Hepatocyte (in vitro differentiated cells): ENCODE results near the gene CBARP. TPM values are rescaled to one million over a fixed set of nuclear protein-coding genes. Genes with fewer than 3 reads are reported as not detected.

Source experiments
- DNase-seq: peaks from one replicate; pipeline ENCODE4 v3.0.0-alpha.2; 2016; ENCODE audit warnings: low spot score
- H2AFZ ChIP-seq: fragments of 200-600 bp; sonication (generic); 2 replicates; pipeline ENCODE4 v1.6.0; 2016; ENCODE audit warnings: antibody characterized with exemption, mild to moderate bottlenecking
- H3K27ac ChIP-seq: fragments of 200-600 bp; sonication (generic); 2 replicates; pipeline ENCODE4 v1.5.1; 2016; ENCODE audit warnings: mild to moderate bottlenecking
- H3K27me3 ChIP-seq: fragments of 200-600 bp; sonication (generic); 2 replicates; pipeline ENCODE4 v1.6.1; 2016
- H3K36me3 ChIP-seq: fragments of 200-600 bp; sonication (generic); replicated peaks from 2 replicates; pipeline ENCODE4 v1.5.1; 2016; ENCODE audit warnings: low read depth; ENCODE audit not compliant: insufficient read depth
- H3K4me1 ChIP-seq: fragments of 200-600 bp; sonication (generic); 2 replicates; pipeline ENCODE4 v1.5.1; 2016; ENCODE audit warnings: mild to moderate bottlenecking, moderate library complexity; ENCODE audit not compliant: insufficient read depth
- H3K4me2 ChIP-seq: fragments of 200-600 bp; sonication (generic); 2 replicates; pipeline ENCODE4 v1.6.0; 2016
- H3K4me3 ChIP-seq: fragments of 200-600 bp; sonication (generic); 2 replicates; pipeline ENCODE4 v1.5.1; 2016; ENCODE audit warnings: mild to moderate bottlenecking
- H3K79me2 ChIP-seq: fragments of 200-600 bp; sonication (generic); 2 replicates; pipeline ENCODE4 v1.6.0; 2017; ENCODE audit warnings: mild to moderate bottlenecking
- H3K9me2 ChIP-seq: fragments of 200-600 bp; sonication (generic); replicated peaks from 2 replicates; pipeline ENCODE4 v1.6.0; 2017; ENCODE audit warnings: mild to moderate bottlenecking; ENCODE audit not compliant: insufficient read depth
- H3K9me3 ChIP-seq: fragments of 200-600 bp; sonication (generic); 2 replicates; pipeline ENCODE4 v1.5.1; 2016; ENCODE audit warnings: low read depth, mild to moderate bottlenecking
- H4K20me1 ChIP-seq: fragments of 200-600 bp; sonication (generic); 2 replicates; pipeline ENCODE4 v1.6.0; 2016; ENCODE audit warnings: mild to moderate bottlenecking; ENCODE audit not compliant: insufficient read depth, poor library complexity, severe bottlenecking
- CTCF ChIP-seq: fragments of 200-600 bp; sonication (generic); IDR thresholded peaks from 2 replicates; pipeline ENCODE4 v1.5.1; 2016; ENCODE audit warnings: antibody characterized with exemption, mild to moderate bottlenecking; ENCODE audit not compliant: poor library complexity
- EZH2 ChIP-seq: fragments of 200-600 bp; sonication (generic); IDR thresholded peaks from 2 replicates; pipeline ENCODE4 v1.6.1; 2016; ENCODE audit warnings: antibody characterized with exemption, mild to moderate bottlenecking, borderline replicate concordance
- EZH2phosphoT487 ChIP-seq: fragments of 200-600 bp; sonication (generic); IDR thresholded peaks from one replicate; pipeline ENCODE4 v1.6.1; 2018; ENCODE audit warnings: antibody characterized with exemption, mild to moderate bottlenecking, low read depth, moderate library complexity; ENCODE audit not compliant: unreplicated experiment, severe bottlenecking
- WGBS: methylation state at CpG from one replicate; pipeline ENCODE4 v1.1.6; 2016; ENCODE audit warnings: low lambda C conversion rate; ENCODE audit errors: missing lambda C conversion rate; 5-methylcytosine and 5-hydroxymethylcytosine counted together
- polyA plus RNA-seq: library from polyadenylated mRNA; unstranded; fragments of >200 nt; fragmentation: Nextera tagmentation; extraction: Ambion mirVana; gene quantifications from 2 replicates; pipeline ENCODE4 v1.2.1, GENCODE V29; 2016
- total RNA-seq: library from RNA; depleted of rRNA; stranded (reverse); fragments of >200 nt; gene quantifications from 2 replicates; pipeline ENCODE4 v1.2.3, GENCODE V29; 2014

Gene CBARP
- total and polyA plus RNA-seq, 2 experiments from 2014 or later, result 4.2 to 7.1 TPM

GRCh38 chr19:1270213-1270853, 32.5 kb upstream of the CBARP start:
- Histone ChIP-seq H2AFZ (no peak overlapping the region), H3K79me2 (peaks cover 71% of the 10 kb centered on the region)

GRCh38 chr19:1269478-1270212, 31.8 kb upstream of the CBARP start:
- 3% methylated on average over 49 of the region's 64 CpGs for whole genome bisulfite sequencing
- Histone ChIP-seq H3K27ac (peak overlapping the region; percentile 93), H3K4me1 (peaks cover 60% of the 10 kb centered on the region), H3K36me3 (peaks cover 5% of the 10 kb centered on the region), H3K9me3 (no peaks in the 10 kb centered on the region), H2AFZ (no peak overlapping the region), H4K20me1 (peaks cover 46% of the 10 kb centered on the region), H3K27me3 (no peaks in the 10 kb centered on the region), H3K79me2 (peaks cover 67% of the 10 kb centered on the region), H3K9me2 (no peaks in the 10 kb centered on the region), H3K4me3 (peak overlapping the region; percentile 83), H3K4me2 (peak overlapping the region; percentile 98)
- peak; percentile 94 for DNase-seq
- peak; percentile 14 for TF ChIP-seq CTCF
- TF ChIP-seq EZH2, result no peak

More at GRCh38 chr19:1270213-1270853, 32.5 kb upstream of the CBARP start:
- H3K27ac ChIP-seq, result peak overlapping the region; percentile 93
- no peaks in the 10 kb centered on the region for H3K27me3 ChIP-seq
- TF ChIP-seq EZH2 (no peak), CTCF (no peak), EZH2phosphoT487 (no peak)
- peak overlapping the region; percentile 98 for H3K4me2 ChIP-seq
- peaks cover 50% of the 10 kb centered on the region for H4K20me1 ChIP-seq
- H3K9me2 ChIP-seq, result no peaks in the 10 kb centered on the region
- H3K4me3 ChIP-seq, result peak overlapping the region; percentile 83
- H3K9me3 ChIP-seq, result no peaks in the 10 kb centered on the region
- 62% methylated on average over 7 of the region's 8 CpGs for WGBS
- peaks cover 5% of the 10 kb centered on the region for H3K36me3 ChIP-seq
- no peak for DNase-seq
- H3K4me1 ChIP-seq, result peaks cover 59% of the 10 kb centered on the region

GRCh38 chr19:1269065-1269477, 31.3 kb upstream of the CBARP start, which contains the start of gene CIRBP:
Gene CIRBP (plus strand): TSS chr19:1269332. CDS start chr19:1270934, 1,602 bp downstream.
- H3K9me2 ChIP-seq, result no peaks in the 10 kb centered on the region
- H3K4me3 ChIP-seq, result peak within 1 kb of the TSS; percentile 83
- H3K36me3 ChIP-seq, result peaks cover 4% of the 10 kb centered on the region
- no peak within 1 kb of the TSS for H2AFZ ChIP-seq
- H3K4me1 ChIP-seq, result peaks cover 58% of the 10 kb centered on the region
- H3K27ac ChIP-seq, result peak within 1 kb of the TSS; percentile 93
- H3K27me3 ChIP-seq, result no peaks in the 10 kb centered on the region
- TF ChIP-seq CTCF, result no peak
- TF ChIP-seq EZH2, result no peak
- TF ChIP-seq EZH2phosphoT487, result no peak
- peak; percentile 100 for DNase-seq
- peaks cover 42% of the 10 kb centered on the region for H4K20me1 ChIP-seq
- H3K79me2 ChIP-seq, result peaks cover 62% of the 10 kb centered on the region
- no peaks in the 10 kb centered on the region for H3K9me3 ChIP-seq
- H3K4me2 ChIP-seq, result peak within 1 kb of the TSS; percentile 98
- WGBS, result 0% methylated on average over 28 of the region's 50 CpGs
